Astrocyte (in vitro differentiated cells and primary cell): ENCODE measurements around the gene KRT79.

Experiments used
- EZH2 ChIP-seq: IDR thresholded peaks from 2 replicates; pipeline ENCODE4 v1.6.1; 2012; ENCODE audit warnings: mild to moderate bottlenecking, low read length, inconsistent platforms; ENCODE audit not compliant: insufficient read depth
- TF ChIP-seq, protein P1 (sequence below): IDR thresholded peaks from 2 replicates; pipeline ENCODE4 v1.5.1; 2011; ENCODE audit warnings: low read depth, mild to moderate bottlenecking, inconsistent platforms, low read length, moderate library complexity; ENCODE audit not compliant: insufficient read depth

DNA sequence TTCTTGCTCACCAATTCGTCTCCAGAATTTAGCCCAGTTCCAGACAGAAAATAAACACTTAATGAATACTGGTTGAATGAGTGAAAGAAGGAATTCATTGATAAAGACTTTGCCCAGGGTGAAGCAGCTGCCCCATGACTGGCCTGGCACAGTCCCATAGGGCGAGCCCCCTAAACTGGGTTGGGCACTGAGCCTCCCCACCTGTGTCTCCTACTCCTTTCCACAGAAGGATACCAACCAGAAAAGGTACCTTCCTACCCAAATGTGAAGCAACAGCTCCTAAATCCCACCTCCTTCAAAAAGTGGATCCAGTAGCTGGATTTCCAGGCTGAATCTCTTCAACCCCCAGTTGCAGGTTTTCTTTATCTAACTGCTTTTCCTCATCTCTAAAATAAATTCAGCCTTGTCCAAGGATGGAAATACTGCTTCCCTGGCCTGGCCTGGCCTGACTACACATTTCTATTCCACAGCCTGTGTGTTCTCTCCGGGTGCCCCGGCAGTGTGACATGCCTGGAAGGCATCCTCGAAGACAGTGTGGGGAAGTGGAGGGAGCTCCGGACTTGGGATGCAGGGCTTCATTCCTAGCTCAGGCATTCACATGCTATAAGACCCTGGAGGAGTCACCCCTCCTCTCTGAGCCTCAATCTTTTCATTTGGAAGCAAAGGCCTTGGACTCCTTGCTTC lies 45.8 kb downstream of the KRT79 start:
- TF ChIP-seq, protein P1, sequence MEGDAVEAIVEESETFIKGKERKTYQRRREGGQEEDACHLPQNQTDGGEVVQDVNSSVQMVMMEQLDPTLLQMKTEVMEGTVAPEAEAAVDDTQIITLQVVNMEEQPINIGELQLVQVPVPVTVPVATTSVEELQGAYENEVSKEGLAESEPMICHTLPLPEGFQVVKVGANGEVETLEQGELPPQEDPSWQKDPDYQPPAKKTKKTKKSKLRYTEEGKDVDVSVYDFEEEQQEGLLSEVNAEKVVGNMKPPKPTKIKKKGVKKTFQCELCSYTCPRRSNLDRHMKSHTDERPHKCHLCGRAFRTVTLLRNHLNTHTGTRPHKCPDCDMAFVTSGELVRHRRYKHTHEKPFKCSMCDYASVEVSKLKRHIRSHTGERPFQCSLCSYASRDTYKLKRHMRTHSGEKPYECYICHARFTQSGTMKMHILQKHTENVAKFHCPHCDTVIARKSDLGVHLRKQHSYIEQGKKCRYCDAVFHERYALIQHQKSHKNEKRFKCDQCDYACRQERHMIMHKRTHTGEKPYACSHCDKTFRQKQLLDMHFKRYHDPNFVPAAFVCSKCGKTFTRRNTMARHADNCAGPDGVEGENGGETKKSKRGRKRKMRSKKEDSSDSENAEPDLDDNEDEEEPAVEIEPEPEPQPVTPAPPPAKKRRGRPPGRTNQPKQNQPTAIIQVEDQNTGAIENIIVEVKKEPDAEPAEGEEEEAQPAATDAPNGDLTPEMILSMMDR = no peak
- TF ChIP-seq EZH2 = no peak
